ENCODE data around the gene DENND6A. TPM values are rescaled to one million over a fixed set of nuclear protein-coding genes. Genes with fewer than 3 reads are reported as not detected.

DENND6A gene
- total RNA-seq, 1 donor from 2014 or later: 16.3 TPM

GRCh38 chr3:57582474-57583168, 110.3 kb downstream of the DENND6A start:
- DNase-seq (ENCODE audit: extremely low read depth, low read depth, low spot score): no peak

DNA sequence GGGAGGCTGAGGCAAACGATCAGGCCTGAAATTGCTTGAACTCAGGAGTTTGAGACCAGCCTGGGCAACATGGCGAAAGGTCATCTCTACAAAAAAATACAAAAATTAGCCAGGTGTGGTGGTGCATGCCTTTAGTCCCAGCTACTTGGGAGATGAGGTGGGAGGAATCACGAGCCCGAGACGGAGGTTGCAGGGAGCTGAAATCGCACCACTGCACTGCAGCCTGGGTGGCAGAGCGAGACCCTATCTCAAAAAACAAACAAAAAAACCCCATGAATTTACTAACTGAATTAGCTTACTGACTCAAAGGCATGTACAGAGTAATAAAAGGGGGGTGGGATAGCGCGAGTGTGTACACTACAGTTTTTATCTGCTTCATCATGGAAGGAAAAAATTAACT, 115.1 kb downstream of the DENND6A start:
- no peak for DNase-seq (ENCODE audit: extremely low read depth, low read depth, low spot score)

DNA sequence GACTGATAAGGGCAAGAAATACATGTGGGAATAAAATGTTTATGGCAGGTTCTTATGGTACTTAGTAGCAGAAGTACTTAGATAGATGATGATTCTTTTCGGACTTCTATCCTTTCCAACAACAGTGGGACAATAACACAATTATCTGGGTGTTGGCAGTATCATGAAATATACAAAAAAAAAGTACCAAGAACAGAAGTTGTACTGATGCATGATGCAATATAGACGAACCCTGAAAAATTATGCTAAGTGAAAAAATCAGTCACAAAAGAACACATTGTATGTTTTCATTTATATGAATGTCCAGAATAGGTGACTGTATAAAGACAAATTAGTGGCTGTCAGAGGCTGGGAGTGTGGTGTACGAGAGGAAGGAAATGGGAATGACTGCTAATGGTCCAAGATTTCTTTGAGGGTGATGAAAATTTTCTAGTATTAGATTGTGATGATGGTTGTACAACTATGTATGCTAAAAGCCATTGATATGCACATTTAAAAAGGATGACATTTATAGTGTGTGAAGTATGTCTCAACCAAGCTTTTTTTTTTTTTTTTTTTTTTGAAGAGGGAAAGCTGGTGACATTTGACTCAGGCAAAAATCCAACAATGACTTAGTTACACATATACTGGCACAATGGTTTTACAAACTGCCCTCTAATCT, 116.8 kb downstream of the DENND6A start:
- DNase-seq (ENCODE audit: extremely low read depth, low read depth, low spot score): no peak

Other genes starting within 250 kb of the DENND6A start
- 0.12 and 0.92 TPM in 2 replicates for gene DNAH12, start 148.7 kb downstream of the DENND6A start, total RNA-seq
- 14.2 and 18.6 TPM in 2 replicates for gene PDE12, start 136.8 kb downstream of the DENND6A start, total RNA-seq
- gene ARF4, start 95.7 kb downstream of the DENND6A start, total RNA-seq: 209 and 230 TPM in 2 replicates
- gene SLMAP, start 63.2 kb upstream of the DENND6A start, total RNA-seq: 26.3 and 37.8 TPM in 2 replicates

Data from glomerular endothelial cell (primary cell).